ENCODE measurements around the gene ASMTL.
"Not testable (repeated sequence)": the region's sequence is repeated elsewhere in the genome, so short reads cannot be mapped to it uniquely, and the experiment has no call there.

ASMTL gene, protein sequence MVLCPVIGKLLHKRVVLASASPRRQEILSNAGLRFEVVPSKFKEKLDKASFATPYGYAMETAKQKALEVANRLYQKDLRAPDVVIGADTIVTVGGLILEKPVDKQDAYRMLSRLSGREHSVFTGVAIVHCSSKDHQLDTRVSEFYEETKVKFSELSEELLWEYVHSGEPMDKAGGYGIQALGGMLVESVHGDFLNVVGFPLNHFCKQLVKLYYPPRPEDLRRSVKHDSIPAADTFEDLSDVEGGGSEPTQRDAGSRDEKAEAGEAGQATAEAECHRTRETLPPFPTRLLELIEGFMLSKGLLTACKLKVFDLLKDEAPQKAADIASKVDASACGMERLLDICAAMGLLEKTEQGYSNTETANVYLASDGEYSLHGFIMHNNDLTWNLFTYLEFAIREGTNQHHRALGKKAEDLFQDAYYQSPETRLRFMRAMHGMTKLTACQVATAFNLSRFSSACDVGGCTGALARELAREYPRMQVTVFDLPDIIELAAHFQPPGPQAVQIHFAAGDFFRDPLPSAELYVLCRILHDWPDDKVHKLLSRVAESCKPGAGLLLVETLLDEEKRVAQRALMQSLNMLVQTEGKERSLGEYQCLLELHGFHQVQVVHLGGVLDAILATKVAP

GRCh38 chrX:1452516-1453394 lies at the start of gene ASMTL:
TSS of gene ASMTL (minus strand) at chrX:1452909. CDS start at chrX:1452840, 69 bp downstream.
- peak; percentile 82 for DNase-seq
- in situ Hi-C loops (cut with HindIII; ENCODE audit: low pct_ligation_motif_present, low pct_unique_long_range_greater_than_20kb, low sequenced_read_pairs) = no loop called here

- in situ Hi-C loops (cut with HindIII; ENCODE audit: low pct_ligation_motif_present, low pct_unique_long_range_greater_than_20kb, low sequenced_read_pairs) = no loop called here
- no peak for DNase-seq
These were observed 49.5 kb upstream of the ASMTL start for GRCh38 chrX:1502241-1502640.

DNA sequence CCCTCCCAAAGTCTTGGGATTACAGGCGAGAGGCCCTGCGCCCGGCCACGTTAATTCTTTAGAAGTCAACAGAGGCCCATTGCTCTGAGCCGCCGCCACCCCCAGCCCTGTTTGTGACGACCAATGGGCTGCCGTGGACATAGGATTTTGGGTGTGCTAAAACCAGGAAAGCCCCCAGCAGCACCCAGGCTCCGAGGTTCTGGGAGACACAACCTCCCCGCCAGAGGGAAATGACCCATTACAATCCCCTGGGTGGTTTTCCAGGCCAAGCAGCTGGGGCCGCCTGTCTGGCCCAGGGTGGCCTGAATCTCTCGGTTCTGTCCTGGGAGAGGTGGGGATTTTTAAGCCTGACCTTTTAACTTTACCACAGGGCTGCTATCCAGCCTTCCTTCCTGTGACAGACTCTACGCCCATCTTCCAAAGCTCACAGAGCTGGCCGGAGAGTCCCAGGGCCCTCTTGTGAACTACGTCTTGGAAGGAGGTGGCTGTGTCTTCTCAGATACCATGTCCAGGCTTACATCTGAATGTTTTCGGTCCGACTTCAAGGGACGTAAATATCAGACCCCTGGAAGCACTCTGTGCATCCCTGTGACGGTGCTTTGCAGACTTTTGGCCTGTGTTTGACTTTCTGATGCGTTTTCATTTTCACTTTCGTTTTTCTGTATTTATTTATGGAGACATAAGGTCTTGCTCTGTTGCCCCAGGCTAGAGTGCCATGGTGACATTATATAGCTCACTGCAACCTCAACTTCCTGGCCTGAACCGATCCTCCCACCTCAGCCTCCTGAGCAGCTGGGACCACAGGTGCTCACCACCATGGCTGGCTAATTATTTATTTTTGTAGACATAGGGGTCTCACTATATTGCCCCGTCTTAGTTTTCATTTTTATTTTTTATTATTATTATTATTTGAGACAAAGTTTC lies 48.3 kb upstream of the ASMTL start:
- in situ Hi-C loops (cut with HindIII; ENCODE audit: low pct_ligation_motif_present, low pct_unique_long_range_greater_than_20kb, low sequenced_read_pairs) = no loop called here
- DNase-seq = no peak

- DNase-seq = no peak
- in situ Hi-C loops (cut with HindIII; ENCODE audit: low pct_ligation_motif_present, low pct_unique_long_range_greater_than_20kb, low sequenced_read_pairs) = no loop called here
These were observed 43.4 kb upstream of the ASMTL start for GRCh38 chrX:1496076-1496475.

- no peak for DNase-seq
- in situ Hi-C loops (cut with HindIII; ENCODE audit: low pct_ligation_motif_present, low pct_unique_long_range_greater_than_20kb, low sequenced_read_pairs) = no loop called here
These were observed 41.3 kb upstream of the ASMTL start for GRCh38 chrX:1493877-1494510.

DNA sequence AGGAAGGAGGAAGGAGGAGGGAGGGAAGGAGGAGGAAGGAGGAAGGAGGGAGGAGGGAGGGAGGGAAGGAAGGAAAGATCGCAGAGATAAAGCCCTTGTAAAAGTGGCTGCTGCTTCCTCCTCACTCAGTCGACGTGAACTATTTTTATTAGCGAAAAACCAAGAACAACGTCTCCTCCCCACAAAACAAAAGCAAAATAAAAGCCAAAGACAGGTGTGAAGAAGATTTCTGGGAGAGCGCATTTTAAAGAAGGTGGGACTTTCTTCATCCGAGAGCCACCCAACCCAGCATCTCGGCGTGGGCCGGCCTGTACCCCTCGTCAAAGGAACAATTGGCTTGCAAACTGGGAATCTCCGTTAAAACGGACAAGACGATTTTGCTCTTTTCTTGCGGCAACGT lies 40.7 kb upstream of the ASMTL start:
- in situ Hi-C loops (cut with HindIII; ENCODE audit: low pct_ligation_motif_present, low pct_unique_long_range_greater_than_20kb, low sequenced_read_pairs) = no loop called here
- no peak for DNase-seq

GRCh38 chrX:1492421-1493012 lies 39.8 kb upstream of the ASMTL start:
- DNase-seq = no peak
- in situ Hi-C loops (cut with HindIII; ENCODE audit: low pct_ligation_motif_present, low pct_unique_long_range_greater_than_20kb, low sequenced_read_pairs) = no loop called here

- DNase-seq = peak; percentile 1
- in situ Hi-C loops (cut with HindIII; ENCODE audit: low pct_ligation_motif_present, low pct_unique_long_range_greater_than_20kb, low sequenced_read_pairs) = no loop called here
These were observed 39.2 kb upstream of the ASMTL start for GRCh38 chrX:1491851-1492349.

DNA sequence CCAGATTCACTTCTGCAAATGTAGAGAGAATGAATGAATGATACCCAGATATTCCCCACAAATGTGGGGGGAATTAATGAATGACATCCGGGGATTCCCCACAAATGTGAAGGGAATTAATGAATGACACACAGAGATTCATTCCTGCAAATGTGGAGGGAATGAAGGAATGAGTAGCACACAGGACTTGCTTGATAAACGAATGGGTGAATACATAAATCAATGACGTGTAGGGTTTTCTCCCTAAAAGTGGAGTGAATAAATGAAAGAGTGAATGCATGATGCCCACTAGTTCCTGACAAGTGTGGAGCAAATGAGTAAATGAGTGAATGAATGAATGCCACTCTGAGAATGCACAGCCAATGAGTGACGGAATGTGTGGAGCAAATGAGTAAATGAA lies 38.5 kb upstream of the ASMTL start:
- DNase-seq; in situ Hi-C loops (cut with HindIII; ENCODE audit: low pct_ligation_motif_present, low pct_unique_long_range_greater_than_20kb, low sequenced_read_pairs): not testable (repeated sequence)

DNA sequence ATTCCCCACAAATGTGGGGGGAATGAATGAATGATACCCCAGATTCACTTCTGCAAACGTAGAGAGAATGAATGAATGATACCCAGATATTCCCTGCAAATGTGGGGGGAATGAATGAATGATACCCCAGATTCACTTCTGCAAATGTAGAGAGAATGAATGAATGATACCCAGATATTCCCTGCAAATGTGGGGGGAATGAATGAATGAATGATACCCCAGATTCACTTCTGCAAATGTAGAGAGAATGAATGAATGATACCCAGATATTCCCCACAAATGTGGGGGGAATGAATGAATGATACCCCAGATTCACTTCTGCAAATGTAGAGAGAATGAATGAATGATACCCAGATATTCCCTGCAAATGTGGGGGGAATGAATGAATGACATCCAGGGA lies 38.0 kb upstream of the ASMTL start:
- DNase-seq; in situ Hi-C loops (cut with HindIII; ENCODE audit: low pct_ligation_motif_present, low pct_unique_long_range_greater_than_20kb, low sequenced_read_pairs): not testable (repeated sequence)

- in situ Hi-C loops (cut with HindIII; ENCODE audit: low pct_ligation_motif_present, low pct_unique_long_range_greater_than_20kb, low sequenced_read_pairs); DNase-seq: not testable (repeated sequence)
These were observed 36.6 kb upstream of the ASMTL start for GRCh38 chrX:1489354-1489753.

- in situ Hi-C loops (cut with HindIII; ENCODE audit: low pct_ligation_motif_present, low pct_unique_long_range_greater_than_20kb, low sequenced_read_pairs) = no loop called here
- no peak for DNase-seq
These were observed 36.0 kb upstream of the ASMTL start for GRCh38 chrX:1488745-1489144.

- in situ Hi-C loops (cut with HindIII; ENCODE audit: low pct_ligation_motif_present, low pct_unique_long_range_greater_than_20kb, low sequenced_read_pairs) = no loop called here
- DNase-seq = no peak
These were observed 35.4 kb upstream of the ASMTL start for GRCh38 chrX:1488141-1488540.

- in situ Hi-C loops (cut with HindIII; ENCODE audit: low pct_ligation_motif_present, low pct_unique_long_range_greater_than_20kb, low sequenced_read_pairs) = no loop called here
- no peak for DNase-seq
These were observed 34.7 kb upstream of the ASMTL start for GRCh38 chrX:1487401-1487800.

DNA sequence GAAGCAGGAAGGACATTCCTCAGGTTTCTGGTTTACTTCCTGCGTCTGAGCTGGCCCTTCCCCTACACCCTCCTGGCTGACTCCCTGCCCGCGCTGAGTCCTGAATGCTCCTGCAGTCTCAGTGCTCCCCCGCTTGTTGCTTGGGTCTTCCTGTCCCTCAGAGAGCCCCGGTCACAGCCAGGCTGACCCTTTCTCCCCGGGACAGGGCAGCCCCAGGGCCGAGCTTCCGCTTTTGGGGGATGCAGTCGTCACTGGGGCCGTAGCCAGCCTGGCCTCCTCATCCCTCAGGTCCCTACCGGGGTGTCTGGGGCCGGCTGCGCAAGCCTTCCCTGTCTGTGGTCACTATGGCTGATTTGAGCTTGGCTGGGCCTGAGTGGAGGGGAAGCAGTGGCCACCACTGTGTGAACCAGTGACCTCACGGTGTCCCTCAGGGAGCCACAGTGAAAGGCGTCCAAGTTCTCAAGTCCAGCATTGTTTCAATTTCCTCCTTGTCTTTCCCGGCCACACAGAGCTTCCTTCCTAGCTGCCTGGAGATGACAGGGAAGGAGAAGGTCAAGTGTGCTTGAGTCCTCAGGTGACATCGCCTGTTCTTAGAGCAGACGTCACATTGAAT lies 34.1 kb upstream of the ASMTL start:
- in situ Hi-C loops (cut with HindIII; ENCODE audit: low pct_ligation_motif_present, low pct_unique_long_range_greater_than_20kb, low sequenced_read_pairs) = no loop called here
- DNase-seq = no peak

GRCh38 chrX:1486177-1486576 lies 33.5 kb upstream of the ASMTL start:
- in situ Hi-C loops (cut with HindIII; ENCODE audit: low pct_ligation_motif_present, low pct_unique_long_range_greater_than_20kb, low sequenced_read_pairs) = no loop called here
- DNase-seq = no peak

DNA sequence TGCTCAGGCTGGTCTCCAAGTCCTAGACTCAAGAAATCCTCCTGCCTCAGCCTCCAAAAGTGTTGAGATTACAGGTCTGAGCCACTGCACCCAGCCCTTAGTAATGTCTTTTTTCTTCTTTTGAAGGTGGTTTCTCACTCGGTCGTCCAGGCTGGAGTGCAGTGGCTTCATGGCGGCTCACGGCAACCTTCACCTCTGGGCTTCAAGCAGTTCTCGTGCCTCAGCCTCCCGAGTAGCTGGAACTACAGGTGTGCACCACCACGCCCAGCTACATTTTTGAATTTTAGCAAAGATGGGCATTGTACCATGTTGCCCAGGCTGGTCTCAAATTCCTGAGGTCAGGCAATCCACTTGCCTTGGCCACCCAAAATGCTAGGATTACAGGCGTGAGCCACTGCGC lies 32.3 kb upstream of the ASMTL start:
- no peak for DNase-seq
- in situ Hi-C loops (cut with HindIII; ENCODE audit: low pct_ligation_motif_present, low pct_unique_long_range_greater_than_20kb, low sequenced_read_pairs) = no loop called here
